Stimulated activated CD8-positive, alpha-beta memory T cell treated with anti-CD3 and anti-CD28 coated beads, Interleukin-15, amount 100 ng/mL, for 24 hours (primary cell): Measurements from ENCODE around the gene APOBEC3B.
"Not testable (repeated sequence)": the region's sequence is repeated elsewhere in the genome, so short reads cannot be mapped to it uniquely, and the experiment has no call there.

ENCODE experiments used
- DNase-seq: peaks from one replicate; pipeline ENCODE4 v3.0.0-alpha.2; 2020; ENCODE audit warnings: low read depth

APOBEC3B gene

DNA sequence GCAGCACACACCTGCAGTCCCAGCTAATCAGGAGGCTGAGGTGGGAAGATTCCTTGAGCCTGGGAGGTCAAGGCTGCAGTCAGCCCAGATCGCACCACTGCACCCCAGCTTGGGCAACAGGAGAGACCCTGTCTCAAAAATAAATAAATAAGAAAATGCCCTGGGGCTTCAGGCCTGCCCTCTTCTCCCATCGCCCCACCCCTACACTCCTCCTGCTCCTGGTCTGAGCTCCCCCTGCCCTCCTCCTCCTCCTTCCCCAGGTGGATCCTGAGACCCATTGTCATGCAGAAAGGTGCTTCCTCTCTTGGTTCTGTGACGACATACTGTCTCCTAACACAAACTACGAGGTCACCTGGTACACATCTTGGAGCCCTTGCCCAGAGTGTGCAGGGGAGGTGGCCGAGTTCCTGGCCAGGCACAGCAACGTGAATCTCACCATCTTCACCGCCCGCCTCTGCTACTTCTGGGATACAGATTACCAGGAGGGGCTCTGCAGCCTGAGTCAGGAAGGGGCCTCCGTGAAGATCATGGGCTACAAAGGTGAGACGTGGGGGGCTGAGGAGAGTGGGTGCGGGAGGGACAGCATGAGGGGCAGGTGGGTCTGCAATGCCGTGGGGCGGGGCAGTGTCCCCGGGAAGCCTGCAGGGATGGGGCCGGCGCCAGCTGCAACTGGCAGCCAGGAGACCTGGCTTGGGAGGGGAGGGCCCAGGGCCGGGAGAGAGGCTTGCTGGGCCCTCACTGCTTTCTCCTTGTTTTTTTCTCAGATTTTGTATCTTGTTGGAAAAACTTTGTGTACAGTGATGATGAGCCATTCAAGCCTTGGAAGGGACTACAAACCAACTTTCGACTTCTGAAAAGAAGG lies 49.5 kb downstream of the APOBEC3B start:
- not testable (repeated sequence) for DNase-seq

DNA sequence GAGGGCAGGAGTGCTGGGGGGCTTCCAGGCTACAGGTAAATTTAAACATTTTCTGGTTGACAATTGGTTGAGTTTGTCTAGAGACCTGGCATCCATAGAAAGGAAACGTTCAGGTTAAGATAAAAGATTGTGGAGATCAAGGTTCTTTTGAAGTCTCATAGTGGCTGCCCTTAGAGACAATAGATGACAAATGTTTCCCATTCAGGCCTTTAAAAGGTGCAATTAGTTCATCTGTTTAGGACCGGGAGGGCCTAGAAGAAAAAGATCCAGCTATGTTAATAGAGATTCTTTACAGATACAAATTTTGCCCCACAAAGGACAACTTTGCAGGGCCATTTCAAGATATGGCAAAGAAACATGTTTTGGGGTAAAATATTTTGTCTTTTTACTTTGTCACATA lies 54.9 kb downstream of the APOBEC3B start:
- not testable (repeated sequence) for DNase-seq

- no peak for DNase-seq
Observed at GRCh38 chr22:39039306-39040126, 57.4 kb downstream of the APOBEC3B start.

GRCh38 chr22:39040155-39040537 lies 58.0 kb downstream of the APOBEC3B start:
- not testable (repeated sequence) for DNase-seq

GRCh38 chr22:39040538-39041296 lies 58.6 kb downstream of the APOBEC3B start, which contains the start of gene APOBEC3F:
Gene APOBEC3F (plus strand): TSS chr22:39040864. CDS start chr22:39040961, 97 bp downstream.
- DNase-seq, result peak; percentile 11

GRCh38 chr22:39041908-39042307 lies 59.8 kb downstream of the APOBEC3B start:
- DNase-seq, result no peak
